Immature natural killer cell (primary cell): Measurements from ENCODE around the gene TNFSF4. TPM values are rescaled to one million over a fixed set of nuclear protein-coding genes. Genes with fewer than 3 reads are reported as not detected.

ENCODE experiments used
- DNase-seq, 3 donors: peaks; one replicate each; pipeline ENCODE4 v3.0.0; 2022; ENCODE audit warnings: mixed read lengths in 1 of 3
- H3K27ac Mint-ChIP-seq, 6 donors: one replicate each; pipeline ENCODE4 v1.8.0; 2020; ENCODE audit warnings: mixed read lengths in 6 of 6, mild to moderate bottlenecking in 5 of 6, inconsistent platforms in 4 of 6, moderate library complexity in 3 of 6
- H3K27me3 Mint-ChIP-seq, 3 donors: one replicate each; pipeline ENCODE4 v1.8.0; 2020 to 2021; ENCODE audit warnings: low read depth in 3 of 3, mild to moderate bottlenecking in 3 of 3, mixed read lengths in 3 of 3, moderate library complexity in 3 of 3, inconsistent platforms in 1 of 3
- H3K36me3 Mint-ChIP-seq, 3 donors: one replicate each; pipeline ENCODE4 v1.8.0; 2020; ENCODE audit warnings: mixed read lengths in 3 of 3, inconsistent platforms in 2 of 3, mild to moderate bottlenecking in 2 of 3
- H3K4me1 Mint-ChIP-seq, 2 donors: one replicate each; pipeline ENCODE4 v1.8.0; 2020; ENCODE audit warnings: inconsistent platforms in 2 of 2, mild to moderate bottlenecking in 2 of 2, mixed read lengths in 2 of 2, moderate library complexity in 1 of 2
- H3K4me3 Mint-ChIP-seq, 5 donors: one replicate each; pipeline ENCODE4 v1.8.0; 2020; ENCODE audit warnings: mild to moderate bottlenecking in 5 of 5, mixed read lengths in 5 of 5, inconsistent platforms in 3 of 5, moderate library complexity in 3 of 5
- H3K9me3 Mint-ChIP-seq, 6 donors: one replicate each; pipeline ENCODE4 v1.8.0; 2020; ENCODE audit warnings: mild to moderate bottlenecking in 6 of 6, mixed read lengths in 6 of 6, inconsistent platforms in 4 of 6, moderate library complexity in 3 of 6
- polyA plus RNA-seq, 3 donors: library from polyadenylated mRNA; unstranded; fragments of 300-500 nt; fragmentation: Illumina TruSeq; gene quantifications; one replicate each; pipeline ENCODE4 v1.2.3, GENCODE V29; 2021

The TNFSF4 gene
- polyA plus RNA-seq, 3 donors from 2014 or later, result 1.5 to 1.7 (median 1.6) TPM

DNA sequence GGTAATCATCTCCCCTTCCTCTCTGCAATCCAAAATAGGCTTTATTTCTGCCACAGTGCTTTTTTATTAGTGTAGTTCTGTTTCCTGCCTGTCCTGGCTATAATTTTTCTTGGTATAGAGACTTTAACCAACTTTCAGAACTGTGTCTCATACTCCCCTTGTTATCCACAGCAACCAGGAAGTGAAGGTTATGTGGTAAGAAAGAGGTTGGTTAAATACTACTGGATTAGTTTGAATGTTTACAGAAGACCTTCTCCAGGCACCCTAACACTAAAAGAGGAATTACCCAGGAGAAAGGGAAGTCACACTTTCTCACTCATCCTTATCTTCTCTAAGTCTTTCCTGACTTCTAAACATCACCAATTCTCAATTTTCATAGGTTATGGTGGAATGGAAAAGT is 17.8 kb upstream of the TNFSF4 start:
- no peak overlapping the region for H3K4me3 Mint-ChIP-seq
- no peak overlapping the region for H3K27ac Mint-ChIP-seq
- H3K9me3 Mint-ChIP-seq, result peaks cover 3 to 14% (median 9%) of the 10 kb centered on the region in 6 donors
- H3K27me3 Mint-ChIP-seq, result peaks cover 0 to 2% (median 0%) of the 10 kb centered on the region in 3 donors
- no peak for DNase-seq
- H3K4me1 Mint-ChIP-seq, result peaks cover 10 to 13% of the 10 kb centered on the region in 2 donors
- peaks cover 8 to 12% (median 9%) of the 10 kb centered on the region in 3 donors for H3K36me3 Mint-ChIP-seq

DNA sequence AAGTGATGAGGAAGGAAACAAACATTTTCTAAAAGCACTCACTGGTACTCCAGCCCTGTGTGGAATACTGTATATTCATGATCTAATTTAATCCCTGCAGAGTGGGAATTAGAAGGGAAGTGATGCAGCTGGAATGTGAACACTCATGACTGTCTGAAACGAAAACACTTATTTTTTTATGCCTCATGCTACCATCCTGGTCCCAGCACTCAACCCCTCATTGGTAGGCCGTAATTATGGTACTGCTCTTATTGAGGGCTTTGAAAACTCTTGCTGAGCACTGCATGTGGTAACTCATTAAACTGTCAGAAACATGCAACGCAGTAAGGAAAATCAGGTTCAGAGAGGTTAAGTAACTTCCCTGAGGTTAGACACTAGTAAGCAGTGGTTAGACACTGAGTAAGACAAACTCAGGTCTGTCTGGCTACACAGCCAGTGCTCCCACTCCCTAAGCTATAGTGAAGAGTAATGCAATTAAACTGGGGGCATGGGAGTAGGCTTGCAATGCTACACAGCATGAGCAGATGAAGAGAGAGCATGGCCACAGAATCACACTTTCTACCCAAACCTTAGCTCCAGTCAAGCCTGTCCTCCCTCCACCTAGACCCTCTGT is 17.3 kb upstream of the TNFSF4 start:
- H3K36me3 Mint-ChIP-seq, result peaks cover 5 to 6% (median 6%) of the 10 kb centered on the region in 3 donors
- H3K27me3 Mint-ChIP-seq, result peaks cover 0 to 2% (median 0%) of the 10 kb centered on the region in 3 donors
- DNase-seq, result no peak
- H3K9me3 Mint-ChIP-seq, result peaks cover 0 to 12% (median 7%) of the 10 kb centered on the region in 6 donors
- no peak overlapping the region for H3K4me3 Mint-ChIP-seq
- peaks cover 10 to 13% of the 10 kb centered on the region in 2 donors for H3K4me1 Mint-ChIP-seq
- H3K27ac Mint-ChIP-seq, result no peak overlapping the region

DNA sequence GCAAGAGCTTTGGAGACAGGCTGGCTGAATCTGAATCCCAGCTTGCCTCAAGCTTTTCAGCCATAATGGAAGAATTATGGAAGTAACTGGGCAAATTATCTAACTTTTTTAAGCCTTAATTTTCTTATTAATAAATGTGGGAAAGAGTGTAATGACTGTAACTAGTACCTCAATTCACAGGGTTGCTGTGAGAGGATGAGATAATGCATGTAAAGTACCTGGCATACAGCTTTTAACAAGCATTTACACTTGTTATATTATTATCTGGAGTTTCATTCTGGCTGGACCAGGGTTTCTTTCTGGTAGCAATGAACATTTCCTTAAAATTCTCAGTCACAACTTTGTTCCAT is 15.9 kb upstream of the TNFSF4 start:
- Mint-ChIP-seq H3K27me3 (peaks cover 0 to 2% (median 0%) of the 10 kb centered on the region in 3 donors), H3K27ac (no peak overlapping the region), H3K9me3 (no peaks in the 10 kb centered on the region), H3K4me3 (no peak overlapping the region), H3K36me3 (peaks cover 0 to 4% (median 4%) of the 10 kb centered on the region in 3 donors), H3K4me1 (peaks cover 10 to 13% of the 10 kb centered on the region in 2 donors)
- no peak for DNase-seq

DNA sequence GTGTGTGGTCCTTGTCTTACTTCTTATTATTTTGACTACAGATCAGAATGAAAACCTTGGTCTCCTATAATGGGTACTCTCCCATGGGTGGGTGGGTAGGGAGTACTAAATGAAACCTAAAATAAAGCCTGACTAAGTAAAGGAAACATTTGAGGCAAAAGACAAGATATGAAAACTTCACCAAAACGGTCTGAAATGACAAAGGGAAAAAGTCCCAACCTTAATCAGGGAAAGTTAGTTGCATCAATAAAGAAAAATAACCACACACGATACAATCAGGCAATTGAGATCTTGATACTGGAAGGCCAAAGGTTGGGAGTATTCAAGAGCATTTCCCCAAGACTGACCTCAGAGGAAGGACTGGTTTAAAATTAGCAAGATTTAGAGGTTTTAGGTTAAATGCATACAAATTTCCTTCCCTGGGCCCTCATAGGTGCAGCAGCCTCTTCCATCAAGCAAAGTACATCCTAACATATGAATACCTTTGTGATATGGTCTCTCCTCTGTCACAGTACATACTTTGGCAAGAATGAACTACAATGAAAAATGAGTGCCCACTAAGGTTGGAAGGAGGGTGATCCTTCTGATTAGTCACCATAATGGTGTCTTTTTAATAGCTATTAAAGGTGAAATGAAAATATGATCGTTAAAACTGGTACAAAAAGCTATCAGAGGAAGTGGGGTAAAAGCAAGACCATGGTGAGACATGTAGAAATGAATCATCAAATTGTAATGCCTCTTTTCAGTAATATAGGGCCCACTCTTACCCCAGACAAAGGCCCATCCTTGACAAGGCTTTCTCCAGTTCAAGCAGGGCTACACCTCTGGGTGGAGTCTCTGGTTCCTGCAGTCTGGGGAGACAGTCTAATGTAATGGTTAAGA is 15.3 kb upstream of the TNFSF4 start:
- Mint-ChIP-seq H3K27me3 (peaks cover 0 to 2% (median 0%) of the 10 kb centered on the region in 3 donors), H3K4me1 (peaks cover 10 to 13% of the 10 kb centered on the region in 2 donors), H3K27ac (no peak overlapping the region), H3K36me3 (peaks cover 0 to 4% (median 4%) of the 10 kb centered on the region in 3 donors), H3K9me3 (no peaks in the 10 kb centered on the region), H3K4me3 (no peak overlapping the region)
- DNase-seq, result no peak

DNA sequence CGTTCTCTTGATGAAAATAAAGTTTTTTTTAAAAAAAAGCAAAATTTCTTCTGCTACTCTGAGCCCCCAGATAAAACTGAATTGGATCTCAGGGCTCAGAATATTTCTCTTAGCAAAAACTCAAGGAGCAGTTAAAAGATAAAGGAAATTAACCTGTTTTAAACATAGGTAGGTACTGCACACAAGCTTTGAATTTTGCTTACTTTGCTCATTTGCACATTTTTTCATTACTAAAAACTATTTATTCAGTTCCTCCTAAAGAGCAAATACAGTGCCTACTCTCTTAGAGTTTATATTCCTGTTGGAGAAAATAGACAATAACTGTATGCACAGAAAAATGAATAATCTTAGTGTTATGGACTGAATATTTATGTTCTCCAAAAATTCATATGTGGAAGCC is 13.0 kb upstream of the TNFSF4 start:
- Mint-ChIP-seq H3K4me1 (peaks cover 6 to 8% of the 10 kb centered on the region in 2 donors), H3K27ac (no peak overlapping the region), H3K27me3 (no peaks in the 10 kb centered on the region), H3K36me3 (peaks cover 0 to 4% (median 4%) of the 10 kb centered on the region in 3 donors), H3K4me3 (no peak overlapping the region), H3K9me3 (no peaks in the 10 kb centered on the region)
- DNase-seq, result no peak

DNA sequence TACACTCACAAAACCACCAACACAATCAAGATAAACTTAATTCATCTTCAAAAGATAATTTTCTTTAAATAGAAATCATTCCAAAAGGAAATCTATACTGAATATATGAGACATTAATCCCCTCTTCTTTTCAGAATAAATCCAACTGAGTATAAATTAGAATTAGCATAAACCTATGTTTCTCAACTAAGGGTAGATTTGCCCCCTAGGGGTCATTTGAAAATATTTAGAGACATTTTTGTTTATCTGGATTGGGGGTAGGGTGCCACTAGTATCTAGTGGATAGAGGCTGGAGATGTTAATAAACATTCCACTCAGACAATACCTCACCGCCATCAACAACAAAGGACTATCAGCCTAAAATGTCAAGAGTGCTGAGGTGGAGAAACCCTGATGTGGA is 6.5 kb upstream of the TNFSF4 start:
- Mint-ChIP-seq H3K27ac (no peak overlapping the region), H3K27me3 (peaks cover 0 to 1% (median 0%) of the 10 kb centered on the region in 3 donors), H3K9me3 (no peaks in the 10 kb centered on the region), H3K4me3 (no peak overlapping the region), H3K4me1 (peaks cover 0 to 2% of the 10 kb centered on the region in 2 donors), H3K36me3 (peaks cover 0 to 4% (median 0%) of the 10 kb centered on the region in 3 donors)
- DNase-seq, result no peak

DNA sequence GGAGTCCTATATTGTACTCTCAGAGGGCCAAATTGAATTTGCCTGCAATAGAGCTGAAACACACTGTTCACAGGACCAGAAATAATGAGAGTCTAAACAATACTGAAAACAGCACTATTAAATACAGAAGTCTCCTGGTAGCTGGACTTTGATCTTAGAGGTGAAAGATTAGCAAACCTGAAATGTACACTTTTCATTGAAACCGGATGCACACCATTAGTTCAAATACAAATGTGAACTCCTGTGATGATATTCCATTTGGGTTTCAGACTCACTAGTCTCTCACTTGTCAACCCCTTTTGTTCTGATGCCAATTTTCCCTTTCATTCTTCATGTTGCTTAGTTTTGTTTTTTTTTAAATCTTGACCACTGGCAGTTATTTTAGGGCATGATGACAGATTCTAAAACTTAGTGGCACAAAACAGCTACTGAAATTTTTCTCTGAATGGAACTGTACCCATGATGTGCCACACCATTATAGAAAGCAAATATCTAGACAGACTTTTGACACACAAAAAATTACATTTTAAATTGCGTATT is 5.9 kb upstream of the TNFSF4 start:
- DNase-seq, result no peak
- Mint-ChIP-seq H3K36me3 (peaks cover 0 to under 1% (median 0%) of the 10 kb centered on the region in 3 donors), H3K4me3 (no peak overlapping the region), H3K4me1 (peaks cover 0 to 2% of the 10 kb centered on the region in 2 donors), H3K9me3 (no peaks in the 10 kb centered on the region), H3K27ac (no peak overlapping the region), H3K27me3 (peaks cover 0 to 1% (median 0%) of the 10 kb centered on the region in 3 donors)

DNA sequence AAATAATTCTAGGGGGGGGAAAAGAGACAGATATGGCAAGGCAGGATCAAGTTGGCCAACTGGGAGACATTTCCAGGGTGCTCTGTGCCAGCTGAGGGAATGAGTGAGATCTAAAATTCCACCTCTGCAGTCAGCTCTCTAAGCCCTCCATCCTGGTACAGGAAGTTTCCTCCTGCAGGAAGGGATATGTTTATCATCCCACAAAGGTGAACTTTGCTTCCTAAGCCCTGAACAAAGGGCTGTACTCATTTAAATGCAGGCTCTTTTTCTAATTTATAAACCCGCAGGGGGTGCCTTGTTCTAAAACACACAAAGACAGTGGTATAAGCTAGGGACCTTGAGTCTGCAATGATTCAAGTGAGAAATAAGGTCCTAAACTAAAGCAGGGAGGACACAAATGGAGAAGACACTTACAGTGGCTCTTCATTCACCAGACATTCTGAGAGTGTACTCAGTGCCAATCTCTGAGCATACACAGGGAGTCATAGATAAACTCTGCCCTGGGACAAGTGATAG is 3.6 kb upstream of the TNFSF4 start:
- peaks cover 15 to 18% of the 10 kb centered on the region in 2 donors for H3K4me1 Mint-ChIP-seq
- no peak overlapping the region for H3K27ac Mint-ChIP-seq
- DNase-seq, result no peak
- H3K27me3 Mint-ChIP-seq, result peaks cover 0 to 1% (median 0%) of the 10 kb centered on the region in 3 donors
- no peaks in the 10 kb centered on the region for H3K9me3 Mint-ChIP-seq
- H3K4me3 Mint-ChIP-seq, result no peak overlapping the region
- H3K36me3 Mint-ChIP-seq, result no peaks in the 10 kb centered on the region

DNA sequence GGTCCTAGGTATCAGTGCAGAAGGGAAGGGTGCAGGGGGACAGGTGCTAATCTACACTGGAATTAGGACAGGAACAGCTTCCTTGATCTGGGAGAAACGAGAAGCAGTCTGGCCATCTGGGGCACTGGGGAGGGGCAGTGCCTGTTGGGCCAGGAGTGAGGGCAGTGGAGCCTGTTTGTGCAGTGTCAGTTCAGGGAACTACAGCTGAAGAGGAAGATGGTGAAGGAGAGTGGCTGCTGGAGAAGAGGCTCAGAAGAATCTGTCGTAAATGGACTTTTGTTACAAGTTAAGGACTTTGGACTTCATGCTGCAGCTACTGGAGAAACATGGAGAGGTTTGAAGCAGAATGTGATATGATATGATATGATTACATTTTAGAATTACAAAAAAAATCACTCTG is 3.2 kb upstream of the TNFSF4 start:
- DNase-seq, result no peak
- no peaks in the 10 kb centered on the region for H3K36me3 Mint-ChIP-seq
- H3K4me3 Mint-ChIP-seq, result no peak overlapping the region
- H3K27me3 Mint-ChIP-seq, result peaks cover 0 to 4% (median 0%) of the 10 kb centered on the region in 3 donors
- no peaks in the 10 kb centered on the region for H3K9me3 Mint-ChIP-seq
- no peak overlapping the region for H3K27ac Mint-ChIP-seq
- peaks cover 20 to 23% of the 10 kb centered on the region in 2 donors for H3K4me1 Mint-ChIP-seq

DNA sequence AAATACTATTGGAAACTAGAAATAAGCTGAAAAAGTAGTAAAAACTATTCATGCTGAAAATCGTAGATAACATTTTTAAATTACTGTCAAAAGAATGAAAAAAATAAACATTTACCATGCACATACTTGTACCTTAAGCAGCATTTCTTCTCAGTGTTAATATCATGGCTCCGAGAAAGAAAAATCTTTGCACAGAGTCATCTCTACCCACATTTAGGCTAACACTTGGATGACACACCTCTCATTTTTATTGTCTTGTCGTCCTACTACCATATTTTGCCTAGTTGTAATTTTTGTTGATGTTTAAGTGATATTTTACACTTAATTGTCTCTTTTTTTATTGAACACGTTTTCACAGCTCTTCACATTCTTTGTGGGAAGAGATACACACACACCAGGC is 1.7 kb upstream of the TNFSF4 start:
- peaks cover 30 to 37% of the 10 kb centered on the region in 2 donors for H3K4me1 Mint-ChIP-seq
- no peak overlapping the region for H3K4me3 Mint-ChIP-seq
- peaks cover 0 to 5% (median 0%) of the 10 kb centered on the region in 3 donors for H3K27me3 Mint-ChIP-seq
- H3K36me3 Mint-ChIP-seq, result no peaks in the 10 kb centered on the region
- H3K27ac Mint-ChIP-seq, result no peak overlapping the region
- no peaks in the 10 kb centered on the region for H3K9me3 Mint-ChIP-seq
- DNase-seq, result no peak

DNA sequence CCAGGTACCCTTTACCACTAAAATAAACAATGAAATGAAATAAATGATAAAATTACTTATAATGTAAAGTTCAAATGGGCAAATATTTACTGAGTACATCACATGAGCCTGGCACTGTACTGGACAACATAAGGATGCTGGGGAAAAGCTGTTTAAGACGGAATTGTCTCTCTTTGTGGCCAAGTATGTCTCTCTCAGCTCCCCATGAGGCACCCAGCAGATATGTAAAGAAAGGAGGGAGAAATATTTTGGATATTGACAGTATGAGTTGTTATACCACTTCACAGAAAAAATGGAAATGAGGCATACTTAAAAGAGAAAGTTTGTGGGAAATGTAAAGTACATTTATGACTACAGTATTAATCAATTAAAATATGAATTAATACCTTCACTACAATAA is 1.0 kb upstream of the TNFSF4 start:
- peaks cover 30 to 37% of the 10 kb centered on the region in 2 donors for H3K4me1 Mint-ChIP-seq
- H3K27ac Mint-ChIP-seq, result no peak overlapping the region
- H3K27me3 Mint-ChIP-seq, result peaks cover 0 to 5% (median 0%) of the 10 kb centered on the region in 3 donors
- H3K36me3 Mint-ChIP-seq, result no peaks in the 10 kb centered on the region
- H3K4me3 Mint-ChIP-seq, result no peak overlapping the region
- no peaks in the 10 kb centered on the region for H3K9me3 Mint-ChIP-seq
- no peak for DNase-seq

DNA sequence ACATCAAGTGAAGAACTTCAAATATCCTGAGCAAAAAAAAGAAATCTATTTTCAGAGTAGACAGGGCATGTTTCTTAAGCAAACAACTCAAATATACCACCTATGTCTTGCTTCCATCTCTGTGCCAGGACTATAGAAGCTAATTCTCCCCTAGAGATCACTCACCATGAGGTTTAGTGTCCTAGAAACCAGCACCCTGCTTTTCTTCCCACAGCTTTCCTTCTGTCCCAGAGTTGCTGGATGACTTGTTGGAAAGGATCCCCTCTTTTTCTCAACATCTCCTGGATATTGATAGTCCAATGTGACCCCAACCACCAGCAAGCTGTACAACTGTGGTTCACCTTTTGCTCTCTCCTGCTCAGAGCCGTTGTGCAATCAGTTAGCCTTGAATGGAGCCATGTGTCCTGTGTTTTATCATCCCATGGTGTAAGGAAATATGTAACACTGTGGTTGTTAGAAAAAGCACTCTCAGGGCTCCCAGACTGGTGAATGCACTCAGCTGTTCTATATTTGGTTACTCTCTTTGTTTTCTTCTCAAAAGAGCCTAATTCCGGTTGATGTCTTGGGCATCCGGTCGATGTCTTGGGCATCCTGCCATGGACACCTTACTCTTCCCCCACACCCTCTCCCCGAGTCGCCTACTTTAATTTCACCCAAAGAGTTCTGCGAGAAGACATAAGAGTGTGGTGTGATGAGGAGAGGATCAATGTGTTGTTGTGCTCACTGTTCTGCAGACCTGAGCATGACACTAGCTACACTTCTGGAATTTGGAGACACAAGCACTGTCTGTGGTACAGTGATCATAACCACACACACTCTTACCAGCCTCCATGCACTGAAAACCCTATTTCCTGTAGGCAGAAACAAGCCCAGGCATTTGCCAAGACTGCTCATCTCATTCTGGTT is 1.7 kb downstream of the TNFSF4 start:
- Mint-ChIP-seq H3K9me3 (no peaks in the 10 kb centered on the region), H3K4me1 (peaks cover 34 to 50% of the 10 kb centered on the region in 2 donors), H3K27ac (peak overlapping the region; percentile 38 to 88 (median 74)), H3K4me3 (peak overlapping the region; percentile 68 to 82 (median 76)), H3K36me3 (no peaks in the 10 kb centered on the region), H3K27me3 (peaks cover 0 to 4% (median 0%) of the 10 kb centered on the region in 3 donors)
- peak; percentile 42 to 49 (median 46) for DNase-seq

DNA sequence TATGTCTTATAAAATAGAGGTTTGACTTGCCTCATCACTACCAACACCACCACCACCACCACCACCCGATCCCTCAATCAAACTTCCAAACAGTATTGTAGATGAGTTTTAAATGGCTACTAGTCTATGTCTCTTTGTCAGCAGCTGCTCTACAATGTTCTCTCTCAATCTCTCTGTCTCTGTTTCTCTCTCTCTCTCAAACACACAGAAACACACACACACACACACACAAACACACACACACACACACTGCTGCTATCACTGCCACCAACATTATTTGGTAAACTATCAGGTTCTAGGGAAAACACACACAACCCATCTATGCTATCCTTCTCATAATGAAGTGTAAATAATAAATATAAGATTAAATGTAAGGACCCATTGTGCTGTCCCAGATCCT is 2.4 kb downstream of the TNFSF4 start:
- peak overlapping the region in 5 of 6 donors; percentile 27 to 86 (median 68) for H3K27ac Mint-ChIP-seq
- DNase-seq, result no peak
- peaks cover 34 to 50% of the 10 kb centered on the region in 2 donors for H3K4me1 Mint-ChIP-seq
- H3K9me3 Mint-ChIP-seq, result no peaks in the 10 kb centered on the region
- H3K27me3 Mint-ChIP-seq, result peaks cover 0 to 4% (median 0%) of the 10 kb centered on the region in 3 donors
- no peaks in the 10 kb centered on the region for H3K36me3 Mint-ChIP-seq
- H3K4me3 Mint-ChIP-seq, result peak overlapping the region in 4 of 5 donors; percentile 30 to 56 (median 36)
